Measurements from ENCODE around the gene PPP4R1. TPM values are rescaled to one million over a fixed set of nuclear protein-coding genes. Genes with fewer than 3 reads are reported as not detected.

PPP4R1 gene
- total RNA-seq, 1 donor from 2014 or later = 173 TPM

- DNase-seq (ENCODE audit: low spot score) = no peak
- Mint-ChIP-seq H3K4me3 (ENCODE audit: unreplicated experiment) (peak overlapping the region; percentile 50), H3K27me3 (ENCODE audit: unreplicated experiment) (peaks cover 2% of the 10 kb centered on the region), H3K4me1 (ENCODE audit: unreplicated experiment) (no peaks in the 10 kb centered on the region), H3K27ac (ENCODE audit: unreplicated experiment) (no peak overlapping the region), H3K9me3 (ENCODE audit: unreplicated experiment) (no peaks in the 10 kb centered on the region), H3K36me3 (ENCODE audit: low read depth, unreplicated experiment) (peaks cover 53% of the 10 kb centered on the region)
- TF ChIP-seq, protein P1, sequence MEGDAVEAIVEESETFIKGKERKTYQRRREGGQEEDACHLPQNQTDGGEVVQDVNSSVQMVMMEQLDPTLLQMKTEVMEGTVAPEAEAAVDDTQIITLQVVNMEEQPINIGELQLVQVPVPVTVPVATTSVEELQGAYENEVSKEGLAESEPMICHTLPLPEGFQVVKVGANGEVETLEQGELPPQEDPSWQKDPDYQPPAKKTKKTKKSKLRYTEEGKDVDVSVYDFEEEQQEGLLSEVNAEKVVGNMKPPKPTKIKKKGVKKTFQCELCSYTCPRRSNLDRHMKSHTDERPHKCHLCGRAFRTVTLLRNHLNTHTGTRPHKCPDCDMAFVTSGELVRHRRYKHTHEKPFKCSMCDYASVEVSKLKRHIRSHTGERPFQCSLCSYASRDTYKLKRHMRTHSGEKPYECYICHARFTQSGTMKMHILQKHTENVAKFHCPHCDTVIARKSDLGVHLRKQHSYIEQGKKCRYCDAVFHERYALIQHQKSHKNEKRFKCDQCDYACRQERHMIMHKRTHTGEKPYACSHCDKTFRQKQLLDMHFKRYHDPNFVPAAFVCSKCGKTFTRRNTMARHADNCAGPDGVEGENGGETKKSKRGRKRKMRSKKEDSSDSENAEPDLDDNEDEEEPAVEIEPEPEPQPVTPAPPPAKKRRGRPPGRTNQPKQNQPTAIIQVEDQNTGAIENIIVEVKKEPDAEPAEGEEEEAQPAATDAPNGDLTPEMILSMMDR (IDR thresholded peaks at IDR 0.05; ENCODE audit: unreplicated experiment) = no peak
Observed at GRCh38 chr18:9562584-9562983, 51.8 kb downstream of the PPP4R1 start.

- no peaks in the 10 kb centered on the region for H3K4me1 Mint-ChIP-seq (ENCODE audit: unreplicated experiment)
- peaks cover 55% of the 10 kb centered on the region for H3K36me3 Mint-ChIP-seq (ENCODE audit: low read depth, unreplicated experiment)
Observed at GRCh38 chr18:9561759-9562158, 52.6 kb downstream of the PPP4R1 start.

DNA sequence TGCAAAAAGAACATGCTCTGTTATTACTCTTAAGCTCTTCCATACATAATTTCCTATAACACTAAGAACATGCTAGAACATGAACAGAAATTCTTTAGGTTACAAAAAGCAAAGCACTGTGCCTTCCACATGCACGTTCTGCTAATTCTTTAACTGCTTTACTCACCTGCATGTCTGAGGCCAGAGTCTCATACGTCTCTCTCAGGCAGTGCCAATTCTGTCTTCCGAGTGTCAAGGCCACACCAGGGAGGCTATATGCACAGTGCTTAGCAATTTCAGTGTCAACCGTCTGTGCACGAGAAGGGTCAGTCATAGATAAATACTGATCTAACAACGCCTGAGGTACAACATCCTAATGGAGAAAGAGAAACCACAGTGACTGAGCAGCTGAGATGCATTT, 55.1 kb downstream of the PPP4R1 start:
- peaks cover 2% of the 10 kb centered on the region for H3K27me3 Mint-ChIP-seq (ENCODE audit: unreplicated experiment)
- no peaks in the 10 kb centered on the region for H3K9me3 Mint-ChIP-seq (ENCODE audit: unreplicated experiment)
- H3K4me1 Mint-ChIP-seq (ENCODE audit: unreplicated experiment) = no peaks in the 10 kb centered on the region
- DNase-seq (ENCODE audit: low spot score) = no peak
- peaks cover 66% of the 10 kb centered on the region for H3K36me3 Mint-ChIP-seq (ENCODE audit: low read depth, unreplicated experiment)
- no peak overlapping the region for H3K4me3 Mint-ChIP-seq (ENCODE audit: unreplicated experiment)
- H3K27ac Mint-ChIP-seq (ENCODE audit: unreplicated experiment) = no peak overlapping the region
- TF ChIP-seq, protein P1 (IDR thresholded peaks at IDR 0.05; ENCODE audit: unreplicated experiment) = no peak

More at GRCh38 chr18:9561759-9562158, 52.6 kb downstream of the PPP4R1 start:
- no peak overlapping the region for H3K4me3 Mint-ChIP-seq (ENCODE audit: unreplicated experiment)
- no peaks in the 10 kb centered on the region for H3K9me3 Mint-ChIP-seq (ENCODE audit: unreplicated experiment)
- TF ChIP-seq, protein P1 (IDR thresholded peaks at IDR 0.05; ENCODE audit: unreplicated experiment) = no peak
- DNase-seq (ENCODE audit: low spot score) = no peak
- peaks cover 2% of the 10 kb centered on the region for H3K27me3 Mint-ChIP-seq (ENCODE audit: unreplicated experiment)
- no peak overlapping the region for H3K27ac Mint-ChIP-seq (ENCODE audit: unreplicated experiment)

GRCh38 chr18:9558387-9559064, 55.8 kb downstream of the PPP4R1 start:
- TF ChIP-seq, protein P1 (IDR thresholded peaks at IDR 0.05; ENCODE audit: unreplicated experiment) = no peak
- no peaks in the 10 kb centered on the region for H3K9me3 Mint-ChIP-seq (ENCODE audit: unreplicated experiment)
- H3K4me3 Mint-ChIP-seq (ENCODE audit: unreplicated experiment) = peak overlapping the region; percentile 37
- H3K27ac Mint-ChIP-seq (ENCODE audit: unreplicated experiment) = no peak overlapping the region
- H3K36me3 Mint-ChIP-seq (ENCODE audit: low read depth, unreplicated experiment) = peaks cover 69% of the 10 kb centered on the region
- DNase-seq (ENCODE audit: low spot score) = no peak
- H3K27me3 Mint-ChIP-seq (ENCODE audit: unreplicated experiment) = peaks cover 2% of the 10 kb centered on the region
- H3K4me1 Mint-ChIP-seq (ENCODE audit: unreplicated experiment) = no peaks in the 10 kb centered on the region

DNA sequence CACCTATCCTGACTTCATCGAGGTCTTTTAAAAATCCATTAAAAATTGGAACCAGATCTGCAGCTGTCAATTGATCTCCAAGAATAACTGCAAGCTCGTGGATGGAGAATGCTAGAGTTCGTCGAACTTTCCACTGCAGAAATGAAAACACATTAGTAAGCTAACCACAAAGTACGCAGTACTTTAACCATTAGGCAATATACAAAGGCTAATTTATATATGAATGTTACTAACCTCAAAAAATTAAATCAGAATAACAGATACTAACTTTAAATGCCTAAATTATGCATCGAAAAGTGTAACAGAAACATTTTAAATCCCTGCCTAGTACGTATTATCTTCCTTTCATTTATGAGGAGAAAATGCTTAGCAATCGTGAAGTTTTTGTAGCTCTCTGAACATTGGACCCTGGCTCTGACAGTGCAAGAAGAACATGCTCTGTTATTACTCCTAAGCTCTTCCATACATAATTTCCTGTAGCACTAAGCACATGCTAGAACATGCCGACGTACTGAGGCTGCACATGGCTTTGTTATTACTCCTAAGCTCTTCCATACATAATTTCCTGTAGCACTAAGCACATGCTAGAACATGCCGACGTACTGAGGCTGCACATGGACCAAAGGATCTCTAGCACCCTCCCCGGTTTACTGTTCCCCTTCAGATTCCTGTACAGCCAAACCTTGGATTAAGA, 57.0 kb downstream of the PPP4R1 start:
- Mint-ChIP-seq H3K9me3 (ENCODE audit: unreplicated experiment) (no peaks in the 10 kb centered on the region), H3K36me3 (ENCODE audit: low read depth, unreplicated experiment) (peaks cover 68% of the 10 kb centered on the region), H3K27ac (ENCODE audit: unreplicated experiment) (no peak overlapping the region), H3K27me3 (ENCODE audit: unreplicated experiment) (peaks cover 2% of the 10 kb centered on the region), H3K4me1 (ENCODE audit: unreplicated experiment) (no peaks in the 10 kb centered on the region), H3K4me3 (ENCODE audit: unreplicated experiment) (no peak overlapping the region)
- TF ChIP-seq, protein P1 (IDR thresholded peaks at IDR 0.05; ENCODE audit: unreplicated experiment) = no peak
- DNase-seq (ENCODE audit: low spot score) = no peak
